ENCODE data around the gene APOL6. TPM values are rescaled to one million over a fixed set of nuclear protein-coding genes. Genes with fewer than 3 reads are reported as not detected.

Gene APOL6
- total and polyA plus RNA-seq, 9 of the 15 experiments (the other 6 are each of a cell fraction or from before 2014, with no cell fraction given) = 0.29 to 1.2 (median 0.70) TPM

GRCh38 chr22:35708917-35709316 is 60.7 kb downstream of the APOL6 start:
- no peak for TF ChIP-seq ZNF778 (CRISPR knock-in tag; IDR thresholded peaks at IDR 0.05)
- TF ChIP-seq ATF7 (IDR thresholded peaks at IDR 0.05) = no peak
- TF ChIP-seq, protein P1, sequence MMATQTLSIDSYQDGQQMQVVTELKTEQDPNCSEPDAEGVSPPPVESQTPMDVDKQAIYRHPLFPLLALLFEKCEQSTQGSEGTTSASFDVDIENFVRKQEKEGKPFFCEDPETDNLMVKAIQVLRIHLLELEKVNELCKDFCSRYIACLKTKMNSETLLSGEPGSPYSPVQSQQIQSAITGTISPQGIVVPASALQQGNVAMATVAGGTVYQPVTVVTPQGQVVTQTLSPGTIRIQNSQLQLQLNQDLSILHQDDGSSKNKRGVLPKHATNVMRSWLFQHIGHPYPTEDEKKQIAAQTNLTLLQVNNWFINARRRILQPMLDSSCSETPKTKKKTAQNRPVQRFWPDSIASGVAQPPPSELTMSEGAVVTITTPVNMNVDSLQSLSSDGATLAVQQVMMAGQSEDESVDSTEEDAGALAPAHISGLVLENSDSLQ (IDR thresholded peaks at IDR 0.05) = 0 out of 2 replicates have a peak, but pooled peaks have one; percentile 34
- no peak for TF ChIP-seq NFATC3 (IDR thresholded peaks at IDR 0.05)
- Histone ChIP-seq H3K9me3 (replicated peaks; ENCODE audit: control insufficient read depth, insufficient read depth, low read depth, low read length) (no peaks in the 10 kb centered on the region; the same call in 1 of the 2 replicates), H3K36me3 (ENCODE audit: control insufficient read depth, insufficient read depth, low read length) (no peaks in the 10 kb centered on the region), H3K79me2 (ENCODE audit: control insufficient read depth, insufficient read depth, low read length) (no peaks in the 10 kb centered on the region), H3K9ac (ENCODE audit: insufficient read depth in 1 of 2, low read depth in 2 of 2, low read length in 2 of 2) (no peak overlapping the region), H3K4me1 (replicated peaks in 1 of 2; ENCODE audit: control insufficient read depth in 2 of 2, insufficient read depth in 2 of 2, low read length in 2 of 2) (no peaks in the 10 kb centered on the region; a peak in 2 of 5 replicates), H3K4me2 (ENCODE audit: insufficient read depth, low read length) (no peak overlapping the region), H2AFZ (ENCODE audit: low read depth, low read length) (no peak overlapping the region), H3K9me1 (ENCODE audit: control insufficient read depth, insufficient read depth, low read length) (no peaks in the 10 kb centered on the region), H3K4me3 (no peak overlapping the region), H3K27me3 (ENCODE audit: control insufficient read depth in 2 of 2, insufficient read depth in 2 of 2, low read length in 2 of 2) (no peaks in the 10 kb centered on the region; a peak in 1 of 5 replicates), H3K27ac (ENCODE audit: extremely low read depth, low read depth, low read length) (no peak overlapping the region), H4K20me1 (replicated peaks; ENCODE audit: control insufficient read depth, insufficient read depth, low read length) (no peaks in the 10 kb centered on the region)
- POLR2A ChIA-PET = interaction anchor here (0.5 kb wide), 1 partner anchor 92 kb away, joined by 3 read pairs; the partner anchor contains the start of gene MB
- ATAC-seq (no peak), DNase-seq (ENCODE audit: extremely low read depth in 1 of 4, low spot score in 3 of 4) (no peak), FAIRE-seq (no peak)
- CTCF ChIA-PET (ENCODE audit: low intra/inter-chr PET ratio) = no interaction called here
- WGBS (ENCODE audit: insufficient coverage, low coverage, missing lambda C conversion rate) = 37% methylated on average over 7 of the region's 7 CpGs
- in situ Hi-C loops (cut with MboI) (no loop called here), intact Hi-C loops (cut with micrococcal nuclease) (no loop called here)
- BruUV-seq (replicated peaks) = no TSS peak

GRCh38 chr22:35711336-35711735 is 63.1 kb downstream of the APOL6 start:
- Histone ChIP-seq H3K4me1 (replicated peaks in 1 of 2; ENCODE audit: control insufficient read depth in 2 of 2, insufficient read depth in 2 of 2, low read length in 2 of 2) (no peaks in the 10 kb centered on the region; a peak in 2 of 5 replicates), H3K27ac (ENCODE audit: extremely low read depth, low read depth, low read length) (no peak overlapping the region), H3K79me2 (ENCODE audit: control insufficient read depth, insufficient read depth, low read length) (no peaks in the 10 kb centered on the region), H3K4me3 (no peak overlapping the region), H2AFZ (ENCODE audit: low read depth, low read length) (no peak overlapping the region), H3K27me3 (ENCODE audit: control insufficient read depth in 2 of 2, insufficient read depth in 2 of 2, low read length in 2 of 2) (no peaks in the 10 kb centered on the region), H3K9me3 (replicated peaks; ENCODE audit: control insufficient read depth, insufficient read depth, low read depth, low read length) (no peaks in the 10 kb centered on the region; the same call in 1 of the 2 replicates), H3K36me3 (ENCODE audit: control insufficient read depth, insufficient read depth, low read length) (no peaks in the 10 kb centered on the region), H4K20me1 (replicated peaks; ENCODE audit: control insufficient read depth, insufficient read depth, low read length) (no peaks in the 10 kb centered on the region), H3K9me1 (ENCODE audit: control insufficient read depth, insufficient read depth, low read length) (no peaks in the 10 kb centered on the region), H3K9ac (ENCODE audit: insufficient read depth in 1 of 2, low read depth in 2 of 2, low read length in 2 of 2) (no peak overlapping the region), H3K4me2 (ENCODE audit: insufficient read depth, low read length) (no peak overlapping the region)
- in situ Hi-C loops (cut with MboI) (no loop called here), intact Hi-C loops (cut with micrococcal nuclease) (no loop called here)
- WGBS (ENCODE audit: insufficient coverage, low coverage, missing lambda C conversion rate) = 22% methylated on average over 4 of the region's 4 CpGs
- ChIA-PET CTCF (ENCODE audit: low intra/inter-chr PET ratio) (no interaction called here), POLR2A (no interaction called here)
- BruUV-seq (replicated peaks) = no TSS peak
- no peak for FAIRE-seq
- ATAC-seq = no peak
- DNase-seq (ENCODE audit: extremely low read depth in 1 of 4, low spot score in 3 of 4) = no peak
- no peak for TF ChIP-seq ZBTB11 (CRISPR knock-in tag; IDR thresholded peaks at IDR 0.05)
- TF ChIP-seq ZFP36 (IDR thresholded peaks at IDR 0.05; ENCODE audit: low read depth, low read length, partially characterized antibody) = no peak
- TF ChIP-seq NELFE (IDR thresholded peaks at IDR 0.05; ENCODE audit: insufficient read depth, insufficient read length) = no peak
- TF ChIP-seq, protein P2, sequence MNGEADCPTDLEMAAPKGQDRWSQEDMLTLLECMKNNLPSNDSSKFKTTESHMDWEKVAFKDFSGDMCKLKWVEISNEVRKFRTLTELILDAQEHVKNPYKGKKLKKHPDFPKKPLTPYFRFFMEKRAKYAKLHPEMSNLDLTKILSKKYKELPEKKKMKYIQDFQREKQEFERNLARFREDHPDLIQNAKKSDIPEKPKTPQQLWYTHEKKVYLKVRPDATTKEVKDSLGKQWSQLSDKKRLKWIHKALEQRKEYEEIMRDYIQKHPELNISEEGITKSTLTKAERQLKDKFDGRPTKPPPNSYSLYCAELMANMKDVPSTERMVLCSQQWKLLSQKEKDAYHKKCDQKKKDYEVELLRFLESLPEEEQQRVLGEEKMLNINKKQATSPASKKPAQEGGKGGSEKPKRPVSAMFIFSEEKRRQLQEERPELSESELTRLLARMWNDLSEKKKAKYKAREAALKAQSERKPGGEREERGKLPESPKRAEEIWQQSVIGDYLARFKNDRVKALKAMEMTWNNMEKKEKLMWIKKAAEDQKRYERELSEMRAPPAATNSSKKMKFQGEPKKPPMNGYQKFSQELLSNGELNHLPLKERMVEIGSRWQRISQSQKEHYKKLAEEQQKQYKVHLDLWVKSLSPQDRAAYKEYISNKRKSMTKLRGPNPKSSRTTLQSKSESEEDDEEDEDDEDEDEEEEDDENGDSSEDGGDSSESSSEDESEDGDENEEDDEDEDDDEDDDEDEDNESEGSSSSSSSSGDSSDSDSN (IDR thresholded peaks at IDR 0.05; ENCODE audit: borderline replicate concordance in 1 of 2, low read depth in 2 of 2, low read length in 2 of 2) = no peak
- TF ChIP-seq CEBPB (tag; IDR thresholded peaks at IDR 0.05) = no peak
